Activated gamma-delta T cell treated with Interleukin-2 at 50 U/mL for 16 hours (primary cell): ENCODE data around the gene C1QL2.

ENCODE experiments used
- DNase-seq: peaks from one replicate; pipeline ENCODE4 v3.0.0-alpha.2; 2020

C1QL2 gene

GRCh38 chr2:119158563-119159347 is at the start of gene C1QL2:
Gene C1QL2 (minus strand): TSS chr2:119158751. CDS start chr2:119158269, 482 bp downstream.
- no peak for DNase-seq

- DNase-seq = no peak
These were observed 48.9 kb upstream of the C1QL2 start for GRCh38 chr2:119207447-119207846.

DNA sequence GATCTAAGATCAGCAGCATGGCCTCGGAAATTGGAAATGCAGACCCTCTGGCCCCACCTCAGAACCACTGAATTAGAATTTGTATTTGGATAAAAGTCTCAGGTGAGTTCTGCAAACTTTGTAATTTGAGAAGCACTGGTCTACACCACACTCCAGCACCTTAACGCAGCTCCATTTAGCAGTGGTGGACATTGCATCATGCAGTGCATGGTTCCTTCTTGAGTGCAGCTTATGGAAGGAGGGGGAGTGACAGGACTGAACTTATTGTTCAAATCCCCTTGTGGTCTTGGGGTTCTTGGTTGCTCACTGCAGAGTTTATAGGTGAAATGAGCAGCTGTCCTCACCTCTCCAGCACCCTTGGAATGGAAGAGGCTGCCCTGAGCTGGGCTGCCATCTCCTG is 47.6 kb upstream of the C1QL2 start:
- DNase-seq = no peak

GRCh38 chr2:119205001-119205706 is 46.6 kb upstream of the C1QL2 start:
- no peak for DNase-seq

GRCh38 chr2:119204525-119204924 is 46.0 kb upstream of the C1QL2 start:
- no peak for DNase-seq

DNA sequence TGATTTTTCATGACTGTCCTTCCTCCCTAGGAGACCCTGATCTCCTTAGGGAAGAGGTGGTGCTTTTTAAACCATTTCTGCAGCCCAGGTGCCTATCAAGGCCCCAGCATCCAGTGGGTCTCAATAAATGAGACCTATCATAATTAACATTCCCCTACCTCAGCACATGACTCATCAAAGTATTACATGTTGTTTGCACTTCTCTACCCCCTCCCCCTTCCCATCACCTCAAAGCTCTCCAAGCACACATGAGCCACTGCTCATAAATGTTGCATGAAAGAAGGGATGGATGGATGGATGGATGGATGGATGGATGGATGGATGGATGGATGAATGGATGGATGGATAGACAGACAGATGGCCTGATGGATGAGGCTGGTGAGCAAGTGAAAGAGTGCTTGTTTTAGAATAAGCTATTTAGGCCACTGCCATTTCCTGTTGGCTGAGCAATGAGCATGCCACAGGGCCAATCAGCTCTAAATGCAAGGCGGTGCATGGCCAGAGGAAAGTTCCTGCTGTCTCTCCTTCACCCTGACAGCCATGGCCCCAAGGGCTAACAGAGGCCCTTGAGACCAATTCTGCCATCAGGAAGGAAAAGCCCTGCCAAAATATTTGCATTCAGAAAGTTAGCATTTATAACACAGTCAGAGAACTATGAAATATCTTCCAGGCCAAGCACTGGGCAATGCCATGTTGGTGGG is 44.2 kb upstream of the C1QL2 start:
- DNase-seq = no peak

DNA sequence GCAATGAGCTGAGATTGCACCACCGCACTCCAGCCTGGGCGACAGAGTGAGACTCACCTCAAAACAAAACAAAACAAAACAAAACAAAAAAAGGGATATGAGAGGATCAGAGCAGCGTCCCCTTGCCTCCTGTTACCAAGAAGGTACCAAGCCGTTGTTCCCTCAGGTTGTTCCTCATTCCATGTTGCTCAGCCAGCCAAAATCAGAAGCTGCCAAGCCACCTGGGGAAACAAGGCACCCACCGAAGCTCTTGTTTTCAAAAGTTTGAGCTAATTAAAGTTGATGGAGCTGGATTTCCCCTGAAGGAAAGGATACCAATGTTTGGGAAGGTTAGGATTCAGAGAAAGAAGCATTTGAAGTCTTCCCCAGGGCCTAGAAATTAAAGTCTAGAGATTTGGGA is 43.3 kb upstream of the C1QL2 start:
- DNase-seq = no peak

DNA sequence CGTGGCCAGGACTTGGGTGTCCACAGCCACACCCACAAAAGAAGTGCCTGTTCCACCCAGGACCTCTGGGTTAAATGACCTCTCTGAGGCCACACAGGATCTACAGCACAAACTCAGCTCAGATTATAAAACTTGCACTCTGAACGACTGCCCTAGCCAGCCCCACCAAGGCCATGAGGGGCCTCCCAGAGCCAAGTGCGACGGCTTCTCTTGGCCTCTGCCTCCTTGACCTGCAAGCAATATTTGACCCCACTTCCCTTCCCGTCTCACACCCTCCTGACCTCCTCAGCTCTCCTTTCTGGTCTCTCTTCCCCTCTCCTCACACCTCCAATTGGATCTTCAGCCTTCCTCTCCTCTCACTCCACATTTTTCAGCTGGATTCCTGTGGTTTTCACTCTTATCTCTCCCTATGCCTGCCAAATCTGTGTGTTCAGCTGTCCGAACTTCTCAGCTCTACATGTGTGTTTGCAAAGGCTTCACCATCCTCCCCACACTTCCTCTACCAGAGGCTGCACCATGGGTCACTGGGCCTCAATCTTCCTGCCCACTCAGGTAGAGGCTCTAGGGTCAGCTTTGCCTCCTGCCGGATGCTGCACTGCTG is 39.8 kb upstream of the C1QL2 start:
- no peak for DNase-seq

GRCh38 chr2:119197529-119198239 is 39.1 kb upstream of the C1QL2 start:
- no peak for DNase-seq

GRCh38 chr2:119197126-119197405 is 38.5 kb upstream of the C1QL2 start:
- DNase-seq = no peak

GRCh38 chr2:119196301-119197125 is 38.0 kb upstream of the C1QL2 start:
- DNase-seq = no peak

DNA sequence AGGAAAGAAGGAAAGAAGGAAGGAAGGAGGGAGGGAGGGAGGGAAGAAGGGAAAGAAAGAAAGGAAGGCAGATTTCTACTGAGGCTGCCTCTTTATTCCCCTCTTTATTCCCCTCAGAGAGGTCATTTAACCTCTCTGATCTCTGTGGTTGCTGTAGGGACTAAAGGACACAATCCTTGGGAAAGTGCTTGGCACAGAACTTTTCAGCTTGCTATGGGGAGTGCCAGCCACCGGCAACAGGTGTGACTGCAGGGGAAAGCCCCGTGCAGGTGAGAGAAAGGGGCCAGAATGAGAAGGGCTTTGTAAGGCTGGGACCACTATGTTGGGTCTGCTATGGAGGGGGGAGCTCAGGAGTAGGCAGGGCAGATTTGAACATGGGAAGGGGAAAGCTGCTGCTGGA is 37.3 kb upstream of the C1QL2 start:
- DNase-seq = no peak

- DNase-seq = no peak
These were observed 36.5 kb upstream of the C1QL2 start for GRCh38 chr2:119195001-119195400.

DNA sequence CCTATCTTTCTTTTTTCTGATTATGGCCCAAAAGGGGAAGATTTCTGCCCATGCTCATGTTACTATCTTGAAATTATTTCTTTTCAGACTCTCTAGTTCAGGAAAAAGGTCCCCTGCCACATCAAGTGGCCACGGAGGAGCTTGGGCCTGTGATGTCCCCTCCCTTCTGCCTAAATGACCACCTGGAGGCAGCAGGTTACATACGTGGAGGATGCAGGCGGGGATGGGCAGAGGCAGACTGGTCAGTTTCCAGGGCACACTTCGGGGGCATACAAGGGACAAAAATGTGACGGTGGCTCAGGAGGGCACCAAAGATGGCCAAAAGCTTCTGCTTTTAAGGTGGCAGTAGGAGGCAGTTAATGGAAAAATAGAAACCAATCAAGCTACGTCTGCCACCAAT is 34.3 kb upstream of the C1QL2 start:
- no peak for DNase-seq

DNA sequence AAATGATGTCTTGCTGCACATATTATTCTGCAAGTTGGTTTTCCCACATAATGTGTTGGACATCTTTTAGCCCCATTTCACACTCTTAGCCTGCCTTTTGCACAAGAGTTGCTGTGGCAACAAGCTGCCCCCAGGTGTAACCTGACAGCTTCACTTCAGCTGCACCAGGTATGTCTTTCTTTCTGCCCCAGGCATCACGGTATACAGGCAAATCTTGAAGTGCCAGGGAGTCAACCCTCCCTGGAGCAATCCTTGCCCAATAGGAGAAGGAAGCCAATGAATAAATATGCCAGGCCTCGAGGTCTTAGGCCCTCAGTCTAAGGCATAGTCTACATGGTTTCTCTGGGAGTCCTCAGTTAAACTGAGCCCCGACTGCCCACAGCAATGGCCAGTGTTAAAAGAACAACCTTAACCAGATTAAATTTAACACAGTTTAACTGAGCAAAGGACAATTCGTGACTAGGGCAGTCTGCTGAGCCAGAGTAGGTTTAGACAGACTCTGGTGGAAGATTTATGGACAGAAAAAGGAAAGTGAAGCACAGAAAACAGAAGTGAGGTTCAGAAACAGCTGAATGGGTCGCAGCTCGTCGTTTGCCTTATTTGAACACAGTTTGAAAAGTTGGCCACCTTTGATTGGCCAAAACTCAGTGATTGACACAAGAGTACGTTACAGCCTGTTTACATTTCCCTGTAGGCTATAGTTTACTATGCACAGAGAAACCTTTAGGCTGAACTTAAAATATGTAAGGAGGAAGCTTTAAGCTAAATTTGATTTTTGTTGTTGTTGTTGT is 32.0 kb upstream of the C1QL2 start:
- no peak for DNase-seq

GRCh38 chr2:119184512-119184911 is 26.0 kb upstream of the C1QL2 start:
- DNase-seq = no peak

GRCh38 chr2:119181791-119182445 is 23.4 kb upstream of the C1QL2 start:
- no peak for DNase-seq

- DNase-seq = no peak
These were observed 22.8 kb upstream of the C1QL2 start for GRCh38 chr2:119181391-119181790.

GRCh38 chr2:119180892-119181291 is 22.3 kb upstream of the C1QL2 start:
- no peak for DNase-seq

GRCh38 chr2:119179991-119180390 is 21.4 kb upstream of the C1QL2 start:
- no peak for DNase-seq

DNA sequence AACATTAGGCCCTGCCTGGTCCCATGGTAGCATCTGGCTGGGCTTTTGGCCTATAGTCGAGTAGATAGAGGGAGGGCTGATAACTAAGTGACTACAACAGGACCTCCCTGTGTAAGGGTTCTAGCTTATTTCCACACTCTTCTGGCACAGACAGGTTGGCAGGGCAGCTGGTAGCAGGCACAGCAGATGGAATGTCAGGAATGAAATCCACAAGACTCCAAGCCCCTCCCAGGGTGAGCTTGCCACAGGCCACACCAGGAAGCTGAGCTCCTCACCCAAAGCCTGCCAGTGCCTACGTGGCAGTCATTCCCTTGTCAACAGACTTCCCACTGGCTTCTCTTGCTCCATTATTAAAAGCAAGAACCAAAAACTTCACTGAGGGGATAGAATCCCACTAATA is 20.7 kb upstream of the C1QL2 start:
- no peak for DNase-seq
